Osteoblast (primary cell): ENCODE measurements around the gene TBXAS1. TPM values are rescaled to one million over a fixed set of nuclear protein-coding genes. Genes with fewer than 3 reads are reported as not detected.

ENCODE experiments used
- DNase-seq: peaks from one replicate; pipeline ENCODE4 v3.0.0; 2011; ENCODE audit warnings: low spot score, mixed read lengths; ENCODE audit not compliant: insufficient read length; ENCODE audit errors: missing footprints
- H2AFZ ChIP-seq: 2 replicates; pipeline ENCODE4 v1.6.0; 2011; ENCODE audit warnings: mild to moderate bottlenecking, low read length
- H3K27ac ChIP-seq: 2 replicates; pipeline ENCODE4 v1.5.1; 2011; ENCODE audit warnings: mild to moderate bottlenecking, low read depth, low read length, moderate library complexity
- H3K27me3 ChIP-seq: 2 replicates; pipeline ENCODE4 v1.6.0; 2012; ENCODE audit warnings: mild to moderate bottlenecking, control low read depth, inconsistent platforms, low read length, moderate library complexity; ENCODE audit not compliant: insufficient read depth
- H3K36me3 ChIP-seq: 2 replicates; pipeline ENCODE4 v1.5.1; 2011; ENCODE audit warnings: mild to moderate bottlenecking, low read length, control low read depth, moderate library complexity; ENCODE audit not compliant: insufficient read depth
- H3K4me1 ChIP-seq: 2 replicates; pipeline ENCODE4 v1.5.1; 2011; ENCODE audit warnings: mild to moderate bottlenecking, low read length, control low read depth, moderate library complexity; ENCODE audit not compliant: insufficient read depth
- H3K4me2 ChIP-seq: 2 replicates; pipeline ENCODE4 v1.6.0; 2011; ENCODE audit warnings: mild to moderate bottlenecking, low read length; ENCODE audit not compliant: insufficient read depth
- H3K4me3 ChIP-seq: fragments of 200-600 bp; sonication (generic); 3 replicates; pipeline ENCODE4 v1.5.1; 2012; ENCODE audit warnings: mild to moderate bottlenecking, low read length, inconsistent platforms; ENCODE audit not compliant: insufficient read depth
- H3K79me2 ChIP-seq: 2 replicates; pipeline ENCODE4 v1.6.0; 2012; ENCODE audit warnings: mild to moderate bottlenecking, low read length, control low read depth, inconsistent platforms; ENCODE audit not compliant: insufficient read depth
- H3K9me3 ChIP-seq: 2 replicates; pipeline ENCODE4 v1.5.1; 2011; ENCODE audit warnings: low read depth, low read length, control low read depth
- H4K20me1 ChIP-seq: 2 replicates; pipeline ENCODE4 v1.6.0; 2012; ENCODE audit warnings: mild to moderate bottlenecking, low read length, control low read depth; ENCODE audit not compliant: insufficient read depth
- total RNA-seq: library from RNA; depleted of rRNA; stranded (reverse); fragments of >200 nt; gene quantifications from 2 replicates; pipeline ENCODE4 v1.2.3, GENCODE V29; 2012
- TF ChIP-seq, protein P1 (sequence below): IDR thresholded peaks from 2 replicates; pipeline ENCODE4 v1.5.1; 2011; ENCODE audit warnings: mild to moderate bottlenecking, low read depth, low read length, moderate library complexity; ENCODE audit errors: extremely low read depth

Gene TBXAS1
- total RNA-seq, 1 donor, result 0.72 TPM

DNA sequence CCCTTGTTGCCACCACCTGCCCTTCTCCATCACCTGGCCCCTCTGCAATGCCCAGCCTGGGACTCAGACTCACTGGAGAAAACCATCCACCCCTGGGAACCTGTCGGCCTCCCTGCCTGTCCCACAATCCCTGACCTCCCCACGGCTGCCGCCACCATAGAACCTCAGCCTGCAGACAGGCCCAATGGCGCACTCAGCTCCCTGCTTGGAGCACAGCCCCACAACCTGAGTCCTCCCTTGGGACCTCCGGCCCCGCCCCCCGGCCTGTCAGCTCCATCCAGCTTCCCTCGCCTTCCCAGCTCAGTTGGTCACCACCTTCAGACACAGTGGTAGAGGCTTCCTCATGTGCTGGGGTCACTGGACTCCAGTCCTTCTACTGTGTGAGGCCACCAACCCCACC, 192.5 kb downstream of the TBXAS1 start:
- TF ChIP-seq, protein P1, sequence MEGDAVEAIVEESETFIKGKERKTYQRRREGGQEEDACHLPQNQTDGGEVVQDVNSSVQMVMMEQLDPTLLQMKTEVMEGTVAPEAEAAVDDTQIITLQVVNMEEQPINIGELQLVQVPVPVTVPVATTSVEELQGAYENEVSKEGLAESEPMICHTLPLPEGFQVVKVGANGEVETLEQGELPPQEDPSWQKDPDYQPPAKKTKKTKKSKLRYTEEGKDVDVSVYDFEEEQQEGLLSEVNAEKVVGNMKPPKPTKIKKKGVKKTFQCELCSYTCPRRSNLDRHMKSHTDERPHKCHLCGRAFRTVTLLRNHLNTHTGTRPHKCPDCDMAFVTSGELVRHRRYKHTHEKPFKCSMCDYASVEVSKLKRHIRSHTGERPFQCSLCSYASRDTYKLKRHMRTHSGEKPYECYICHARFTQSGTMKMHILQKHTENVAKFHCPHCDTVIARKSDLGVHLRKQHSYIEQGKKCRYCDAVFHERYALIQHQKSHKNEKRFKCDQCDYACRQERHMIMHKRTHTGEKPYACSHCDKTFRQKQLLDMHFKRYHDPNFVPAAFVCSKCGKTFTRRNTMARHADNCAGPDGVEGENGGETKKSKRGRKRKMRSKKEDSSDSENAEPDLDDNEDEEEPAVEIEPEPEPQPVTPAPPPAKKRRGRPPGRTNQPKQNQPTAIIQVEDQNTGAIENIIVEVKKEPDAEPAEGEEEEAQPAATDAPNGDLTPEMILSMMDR, result no peak
- Histone ChIP-seq H3K36me3 (peaks cover 4% of the 10 kb centered on the region), H3K27ac (no peak overlapping the region), H3K27me3 (no peaks in the 10 kb centered on the region), H3K79me2 (no peaks in the 10 kb centered on the region), H3K4me1 (peaks cover 5% of the 10 kb centered on the region), H3K4me3 (no peak overlapping the region), H3K9me3 (no peaks in the 10 kb centered on the region), H3K4me2 (no peak overlapping the region), H4K20me1 (no peaks in the 10 kb centered on the region), H2AFZ (no peak overlapping the region)
- no peak for DNase-seq

- Histone ChIP-seq H2AFZ (no peak overlapping the region), H3K9me3 (no peaks in the 10 kb centered on the region), H3K27ac (no peak overlapping the region), H3K4me2 (no peak overlapping the region), H3K4me3 (no peak overlapping the region), H3K27me3 (no peaks in the 10 kb centered on the region), H3K79me2 (no peaks in the 10 kb centered on the region), H3K4me1 (peaks cover 5% of the 10 kb centered on the region), H3K36me3 (peaks cover 4% of the 10 kb centered on the region), H4K20me1 (no peaks in the 10 kb centered on the region)
- no peak for DNase-seq
- TF ChIP-seq, protein P1, result no peak
These were observed 193.6 kb downstream of the TBXAS1 start for GRCh38 chr7:140022582-140023211.

GRCh38 chr7:140023728-140024127, 194.7 kb downstream of the TBXAS1 start:
- H2AFZ ChIP-seq, result no peak overlapping the region
- DNase-seq, result no peak
- no peak overlapping the region for H3K27ac ChIP-seq
- H3K4me3 ChIP-seq, result no peak overlapping the region
- no peaks in the 10 kb centered on the region for H3K27me3 ChIP-seq
- no peaks in the 10 kb centered on the region for H4K20me1 ChIP-seq
- no peak overlapping the region for H3K4me2 ChIP-seq
- peaks cover 7% of the 10 kb centered on the region for H3K36me3 ChIP-seq
- no peaks in the 10 kb centered on the region for H3K9me3 ChIP-seq
- peaks cover 5% of the 10 kb centered on the region for H3K4me1 ChIP-seq
- TF ChIP-seq, protein P1, result no peak
- no peaks in the 10 kb centered on the region for H3K79me2 ChIP-seq

DNA sequence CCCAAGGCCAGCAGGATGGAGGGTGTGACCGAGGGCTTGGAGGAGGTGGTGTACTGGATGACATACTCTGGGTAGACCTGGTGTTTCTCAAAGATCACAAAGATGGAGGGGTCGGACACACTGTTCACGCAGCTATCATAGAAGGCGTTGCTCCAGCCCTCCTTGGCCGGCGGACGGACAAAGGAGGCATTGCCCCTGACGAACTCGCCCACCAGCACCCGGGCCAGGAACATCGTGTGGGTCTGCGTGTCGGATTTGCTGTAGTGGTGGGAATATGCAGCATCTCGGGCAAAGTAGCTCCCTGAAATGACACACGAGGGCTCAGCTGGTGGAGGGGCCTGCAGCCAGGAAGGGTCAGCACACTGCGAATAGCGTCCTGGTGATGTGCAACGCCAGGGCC, 195.5 kb downstream of the TBXAS1 start:
- H3K27ac ChIP-seq, result no peak overlapping the region
- no peaks in the 10 kb centered on the region for H3K79me2 ChIP-seq
- no peaks in the 10 kb centered on the region for H3K9me3 ChIP-seq
- H3K4me2 ChIP-seq, result no peak overlapping the region
- peaks cover 5% of the 10 kb centered on the region for H3K4me1 ChIP-seq
- TF ChIP-seq, protein P1, result no peak
- no peaks in the 10 kb centered on the region for H3K27me3 ChIP-seq
- no peak for DNase-seq
- no peak overlapping the region for H2AFZ ChIP-seq
- H4K20me1 ChIP-seq, result no peaks in the 10 kb centered on the region
- H3K36me3 ChIP-seq, result peaks cover 7% of the 10 kb centered on the region
- no peak overlapping the region for H3K4me3 ChIP-seq
